K562 (cell line): ENCODE data around the gene NDRG4. TPM values are rescaled to one million over a fixed set of nuclear protein-coding genes. Genes with fewer than 3 reads are reported as not detected.
A peak's percentile ranks its signal among the peaks of the same experiment; 100 is the strongest.

Source experiments
- ATAC-seq: fragments of 200-7000 bp; cut with Tn5 transposase; 3 replicates; pipeline ENCODE4 v1.9.1; 2020; ENCODE audit warnings: moderate library complexity
- BruUV-seq: library from RNA; stranded (reverse); fragments of 400-500 nt; replicated peaks from 2 replicates; lab custom pipeline; 2021; lab: Mats Ljungman, UMichigan
- CTCF ChIA-PET: fragments of 300-600 bp; formaldehyde crosslinking; extraction: SDS; loops from one replicate; lab custom pipeline; 2021; ENCODE audit warnings: low intra/inter-chr PET ratio; lab: Yijun Ruan, JAX
- POLR2A ChIA-PET: fragments of 300-600, 350-650 bp; sonication (Branson Sonifier 250); formaldehyde crosslinking; extraction: SDS; loops from one replicate; lab custom pipeline; 2021; ENCODE audit warnings: antibody characterized with exemption, inconsistent platforms; lab: Yijun Ruan, JAX
- DNase-seq, 4 experiments: peaks; one replicate each; pipeline versions ENCODE4 v3.0.0 to v3.0.0-alpha.2; 2011 to 2018; ENCODE audit warnings: low spot score in 3 of 4, mixed read lengths in 3 of 4; ENCODE audit errors: extremely low read depth in 1 of 4
- FAIRE-seq: peaks from 2 replicates; lab custom pipeline; 2011; peaks lifted over from hg19 to GRCh38; lab: Jason Lieb, UNC
- H2AFZ ChIP-seq: 2 replicates; pipeline ENCODE4 v1.6.0; 2011; ENCODE audit warnings: low read depth, low read length, control low read depth, inconsistent platforms
- H3K27ac ChIP-seq: fragments of 200-600 bp; 3 replicates; pipeline ENCODE4 v1.8.0; 2011; ENCODE audit warnings: low read depth, mild to moderate bottlenecking, control low read depth, inconsistent platforms, low read length, moderate library complexity, mixed read lengths; ENCODE audit errors: extremely low read depth
- H3K27me3 ChIP-seq, 2 experiments: fragments of 300-600 bp in 1 of 2; 2 replicates in 1 of 2; 3 replicates in 1 of 2; pipeline versions ENCODE4 v1.6.0 to v1.8.0; 2011; ENCODE audit warnings: inconsistent platforms in 2 of 2, low read length in 2 of 2, mild to moderate bottlenecking in 1 of 2, mixed read lengths in 1 of 2, moderate library complexity in 1 of 2; ENCODE audit not compliant: control insufficient read depth in 2 of 2, insufficient read depth in 2 of 2
- H3K36me3 ChIP-seq: fragments of 300-600 bp; 3 replicates; pipeline ENCODE4 v1.8.0; 2011; ENCODE audit warnings: mild to moderate bottlenecking, low read length, inconsistent platforms; ENCODE audit not compliant: control insufficient read depth, insufficient read depth
- H3K4me1 ChIP-seq, 2 experiments: fragments of 200-600 bp in 1 of 2; replicated peaks in 1 of 2; 2 replicates in 1 of 2; 3 replicates in 1 of 2; pipeline versions ENCODE4 v1.5.1 to v1.8.0; 2011; ENCODE audit warnings: inconsistent platforms in 2 of 2, low read length in 2 of 2, mild to moderate bottlenecking in 1 of 2, mixed read lengths in 1 of 2, moderate library complexity in 1 of 2; ENCODE audit not compliant: control insufficient read depth in 2 of 2, insufficient read depth in 2 of 2
- H3K4me2 ChIP-seq: 2 replicates; pipeline ENCODE4 v1.6.1; 2011; ENCODE audit warnings: low read length, control low read depth, inconsistent platforms, mixed read lengths; ENCODE audit not compliant: insufficient read depth
- H3K4me3 ChIP-seq: fragments of 200-600 bp; sonication (generic), shearing (Covaris generic); 2 replicates; pipeline ENCODE4 v1.5.1; 2016; ENCODE audit warnings: control low read depth, inconsistent platforms
- H3K79me2 ChIP-seq: fragments of 200-600 bp; 3 replicates; pipeline ENCODE4 v1.8.0; 2011; ENCODE audit warnings: low read length, inconsistent platforms; ENCODE audit not compliant: control insufficient read depth, insufficient read depth
- H3K9ac ChIP-seq, 2 experiments: 2 replicates each; pipeline versions ENCODE4 v1.6.0 to v1.6.1; 2011; ENCODE audit warnings: low read depth in 2 of 2, low read length in 2 of 2, control low read depth in 1 of 2, inconsistent platforms in 1 of 2, mild to moderate bottlenecking in 1 of 2, mixed read lengths in 1 of 2; ENCODE audit not compliant: insufficient read depth in 1 of 2
- H3K9me1 ChIP-seq: one replicate; pipeline ENCODE4 v1.6.0; 2011; ENCODE audit warnings: inconsistent platforms, mild to moderate bottlenecking, low read length, moderate library complexity; ENCODE audit not compliant: control insufficient read depth, insufficient read depth
- H3K9me3 ChIP-seq: replicated peaks from 2 replicates; pipeline ENCODE4 v1.5.1; 2011; ENCODE audit warnings: low read depth, low read length, inconsistent platforms; ENCODE audit not compliant: control insufficient read depth, insufficient read depth
- H4K20me1 ChIP-seq: replicated peaks from 2 replicates; pipeline ENCODE4 v1.6.1; 2011; ENCODE audit warnings: low read length, inconsistent platforms, mixed read lengths; ENCODE audit not compliant: control insufficient read depth, insufficient read depth
- ADNP ChIP-seq: fragments of 200-800 bp; sonication (Bioruptor generic); IDR thresholded peaks from 2 replicates; pipeline ENCODE4 v1.6.1; 2016; ENCODE audit warnings: missing genetic modification characterization, missing compliant biosample characterization
- BRD9 ChIP-seq: fragments of 450-650 bp; IDR thresholded peaks from 2 replicates; pipeline ENCODE4 v1.6.1; 2018; ENCODE audit warnings: low read depth; ENCODE audit not compliant: partially characterized antibody
- FOXJ3 ChIP-seq: sonication (generic); formaldehyde crosslinking; IDR thresholded peaks from 2 replicates; pipeline ENCODE4 v1.4.0; 2020; ENCODE audit warnings: mild to moderate bottlenecking, missing genetic modification reagents
- KDM1A ChIP-seq, 2 experiments: fragments of 450-650 bp; IDR thresholded peaks; 2 replicates each; pipeline ENCODE4 v1.6.1; 2016; ENCODE audit warnings: mild to moderate bottlenecking in 2 of 2
- MEF2D ChIP-seq: conservative IDR thresholded peaks from 2 replicates; pipeline ENCODE4 v1.6.1; 2016; ENCODE audit warnings: low read depth, missing genetic modification characterization, missing compliant biosample characterization
- NFIC ChIP-seq: fragments of 450-650 bp; IDR thresholded peaks from 2 replicates; pipeline ENCODE4 v1.6.1; 2017; ENCODE audit warnings: mild to moderate bottlenecking, inconsistent platforms
- PTBP1 ChIP-seq: fragments of 200-400 bp; formaldehyde crosslinking; IDR thresholded peaks from 2 replicates; pipeline ENCODE4 v1.6.1; 2017; ENCODE audit warnings: low read depth, low read length
- RBM25 ChIP-seq: fragments of 200-400 bp; formaldehyde crosslinking; IDR thresholded peaks from 2 replicates; pipeline ENCODE4 v1.6.1; 2018; ENCODE audit warnings: low read length, low read depth, moderate library complexity; ENCODE audit not compliant: severe bottlenecking
- RBM34 ChIP-seq: fragments of 200-400 bp; formaldehyde crosslinking; IDR thresholded peaks from 2 replicates; pipeline ENCODE4 v1.6.1; 2018; ENCODE audit warnings: low read length, borderline replicate concordance; ENCODE audit not compliant: insufficient read depth
- RCOR1 ChIP-seq, 2 experiments: IDR thresholded peaks; 2 replicates each; pipeline ENCODE4 v1.6.1; 2012; ENCODE audit warnings: low read depth in 2 of 2, low read length in 2 of 2, borderline replicate concordance in 1 of 2, improper control_type of control experiment in 1 of 2
- RNF2 ChIP-seq: sonication (generic); IDR thresholded peaks from 2 replicates; pipeline ENCODE4 v1.6.1; 2016
- SMAD3 ChIP-seq: fragments of 450-650 bp; formaldehyde crosslinking; conservative IDR thresholded peaks from 2 replicates; pipeline ENCODE4 v1.4.0; 2020; ENCODE audit warnings: mild to moderate bottlenecking
- SMARCA5 ChIP-seq: fragments of 450-650 bp; IDR thresholded peaks from 2 replicates; pipeline ENCODE4 v1.6.1; 2016
- TEAD1 ChIP-seq, 2 experiments: fragments of 450-650 bp in 1 of 2; sonication (generic) in 1 of 2; formaldehyde crosslinking; IDR thresholded peaks; 2 replicates each; pipeline versions ENCODE4 v1.4.0 to v1.8.0; 2020 to 2022; ENCODE audit warnings: mild to moderate bottlenecking in 2 of 2, missing genetic modification reagents in 1 of 2
- ZFP36 ChIP-seq: fragments of 150-350 bp; IDR thresholded peaks from 2 replicates; pipeline ENCODE4 v1.6.1; 2018; ENCODE audit warnings: low read length, low read depth; ENCODE audit not compliant: partially characterized antibody
- ZNF23 ChIP-seq: fragments of 250-450 bp; sonication (Bioruptor Pico); IDR thresholded peaks from 2 replicates; pipeline ENCODE4 v1.4.0; 2020; ENCODE audit warnings: mild to moderate bottlenecking
- ZNF77 ChIP-seq: fragments of 250-450 bp; sonication (Bioruptor Pico); IDR thresholded peaks from 2 replicates; pipeline ENCODE4 v1.5.0; 2020
- WGBS: fragments of 100-300 bp; shearing (Covaris generic); methylation state at CpG from one replicate; pipeline ENCODE4 v1.1.6; 2016; ENCODE audit warnings: low coverage, mixed read lengths; ENCODE audit not compliant: insufficient coverage; ENCODE audit errors: missing lambda C conversion rate; 5-methylcytosine and 5-hydroxymethylcytosine counted together
- in situ Hi-C: fragments of 300-500 bp; cut with MboI; formaldehyde crosslinking; loops from 4 replicates; pipeline ENCODE4 v1.15.0; 2018; ENCODE audit warnings: inconsistent platforms, mixed read lengths
- intact Hi-C: fragments of 100-400 bp; cut with micrococcal nuclease; formaldehyde crosslinking; loops from 2 replicates; pipeline ENCODE4 v1.14.2; 2022
- polyA plus RNA-seq, 8 experiments: library from polyadenylated mRNA; depleted of rRNA in 4 of 8; stranded (reverse) in 5 of 8; unstranded in 3 of 8; fragments of >200 nt; fragmentation: Nextera tagmentation in 2 of 8; fragmentation: Illumina TruSeq in 1 of 8; extraction: Ambion mirVana in 2 of 8; extraction: Trizol in 1 of 8; gene quantifications; 2 replicates each; pipeline versions ENCODE4 v1.2.1 to v1.2.3, GENCODE V29; 2011 to 2014; ENCODE audit warnings: inconsistent platforms in 1 of 8, missing spikeins in 1 of 8
- total RNA-seq, 7 experiments: library from RNA; depleted of rRNA in 6 of 7; stranded (reverse); fragments of >200 nt in 6 of 7; fragmentation: Illumina TruSeq in 2 of 7; extraction: Trizol in 2 of 7; gene quantifications; 2 replicates each; pipeline versions ENCODE4 v1.2.1 to v1.2.3, GENCODE V29; 2011 to 2021; ENCODE audit warnings: low replicate concordance in 1 of 7
- TF ChIP-seq, protein P1 (sequence below): fragments of 250-450 bp; sonication (Bioruptor Pico); IDR thresholded peaks from 2 replicates; pipeline ENCODE4 v1.4.0; 2020; ENCODE audit warnings: borderline replicate concordance
- TF ChIP-seq, protein P2 (sequence below): fragments of 250-450 bp; sonication (Bioruptor Pico); IDR thresholded peaks from 2 replicates; pipeline ENCODE4 v1.8.0; 2022; ENCODE audit warnings: inconsistent platforms, mild to moderate bottlenecking, moderate library complexity, borderline replicate concordance

NDRG4 gene
- total and polyA plus RNA-seq, 9 of the 15 experiments (the other 6 are each of a cell fraction or from before 2014, with no cell fraction given): 0.06 to 0.95 (median 0.28) TPM

DNA sequence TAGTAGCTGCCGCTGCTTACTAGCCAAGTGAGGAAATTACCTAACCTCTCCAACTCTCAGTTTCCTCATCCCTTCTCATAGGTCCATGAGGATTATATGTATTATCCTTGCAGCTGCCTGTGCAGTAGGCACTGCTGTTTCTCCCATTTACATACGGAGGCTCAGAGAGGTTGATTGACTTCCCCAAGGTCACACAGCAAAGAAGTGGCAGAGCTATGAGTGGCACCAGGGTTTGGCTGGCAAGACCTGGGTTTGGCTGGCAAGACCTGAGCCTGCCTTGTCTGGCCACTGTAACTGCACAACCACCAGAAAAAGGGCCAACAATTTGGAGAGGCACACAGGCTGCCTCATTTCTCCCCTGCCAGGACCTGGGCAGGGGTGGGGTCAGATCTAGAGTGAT lies 2.5 kb upstream of the NDRG4 start:
- no TSS peak for BruUV-seq
- no peak overlapping the region for H3K4me2 ChIP-seq
- H3K27ac ChIP-seq: no peak overlapping the region
- H4K20me1 ChIP-seq: peaks cover 20% of the 10 kb centered on the region; the same call in 1 of the 2 replicates
- WGBS: 38% methylated on average over 2 of the region's 2 CpGs
- H3K79me2 ChIP-seq: no peaks in the 10 kb centered on the region
- intact Hi-C loops: loop anchor here (5.0 kb wide), 2 partner anchors 165 to 260 kb away; no protein-coding TSS in a partner anchor
- no peak overlapping the region for H3K4me3 ChIP-seq
- H3K27me3 ChIP-seq: peaks cover 0 to 19% of the 10 kb centered on the region in 2 experiments; a peak in 3 of 5 replicates
- H3K9ac ChIP-seq: no peak overlapping the region
- no peaks in the 10 kb centered on the region for H3K9me3 ChIP-seq
- in situ Hi-C loops: no loop called here
- ATAC-seq (no peak), FAIRE-seq (no peak), DNase-seq (no peak)
- CTCF ChIA-PET: no interaction called here
- peaks cover 2% of the 10 kb centered on the region for H3K9me1 ChIP-seq
- POLR2A ChIA-PET: interaction anchor here (0.7 to 1.5 kb wide), 2 partner anchors 9 to 684 kb away, joined by 4 read pairs; no protein-coding TSS in a partner anchor
- no peaks in the 10 kb centered on the region for H3K36me3 ChIP-seq
- peaks cover 3 to 56% of the 10 kb centered on the region in 2 experiments; a peak in 4 of 5 replicates for H3K4me1 ChIP-seq
- no peak overlapping the region for H2AFZ ChIP-seq
- peak; percentile 59 for TF ChIP-seq NFIC
- TF ChIP-seq, protein P1, sequence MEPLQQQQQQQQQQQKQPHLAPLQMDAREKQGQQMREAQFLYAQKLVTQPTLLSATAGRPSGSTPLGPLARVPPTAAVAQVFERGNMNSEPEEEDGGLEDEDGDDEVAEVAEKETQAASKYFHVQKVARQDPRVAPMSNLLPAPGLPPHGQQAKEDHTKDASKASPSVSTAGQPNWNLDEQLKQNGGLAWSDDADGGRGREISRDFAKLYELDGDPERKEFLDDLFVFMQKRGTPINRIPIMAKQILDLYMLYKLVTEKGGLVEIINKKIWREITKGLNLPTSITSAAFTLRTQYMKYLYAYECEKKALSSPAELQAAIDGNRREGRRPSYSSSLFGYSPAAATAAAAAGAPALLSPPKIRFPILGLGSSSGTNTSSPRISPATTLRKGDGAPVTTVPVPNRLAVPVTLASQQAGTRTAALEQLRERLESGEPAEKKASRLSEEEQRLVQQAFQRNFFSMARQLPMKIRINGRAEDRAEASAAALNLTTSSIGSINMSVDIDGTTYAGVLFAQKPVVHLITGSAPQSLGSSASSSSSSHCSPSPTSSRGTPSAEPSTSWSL (CRISPR knock-in tag): no peak
- TF ChIP-seq ZFP36: peak; percentile 89
- TF ChIP-seq RNF2: no peak
- no peak for TF ChIP-seq MEF2D (tag)
- TF ChIP-seq RCOR1 (IDR thresholded peaks at IDR 0.05; ENCODE audit: borderline replicate concordance in 1 of 2, low read depth in 2 of 2, low read length in 2 of 2): peak in 1 of 2 experiments; percentile 36; a peak in 1 of 4 replicates
- TF ChIP-seq RBM34: no peak
- no peak for TF ChIP-seq ZNF77 (CRISPR knock-in tag)
- TF ChIP-seq ADNP (tag): 0 out of 2 replicates have a peak, but pooled peaks have one; percentile 54
- TF ChIP-seq RBM25: peak; percentile 93
- TF ChIP-seq KDM1A (IDR thresholded peaks at IDR 0.05): peak; percentile 9 to 29; a peak in 1 of 4 replicates
- no peak for TF ChIP-seq ZNF23 (CRISPR knock-in tag)
- TF ChIP-seq, protein P2, sequence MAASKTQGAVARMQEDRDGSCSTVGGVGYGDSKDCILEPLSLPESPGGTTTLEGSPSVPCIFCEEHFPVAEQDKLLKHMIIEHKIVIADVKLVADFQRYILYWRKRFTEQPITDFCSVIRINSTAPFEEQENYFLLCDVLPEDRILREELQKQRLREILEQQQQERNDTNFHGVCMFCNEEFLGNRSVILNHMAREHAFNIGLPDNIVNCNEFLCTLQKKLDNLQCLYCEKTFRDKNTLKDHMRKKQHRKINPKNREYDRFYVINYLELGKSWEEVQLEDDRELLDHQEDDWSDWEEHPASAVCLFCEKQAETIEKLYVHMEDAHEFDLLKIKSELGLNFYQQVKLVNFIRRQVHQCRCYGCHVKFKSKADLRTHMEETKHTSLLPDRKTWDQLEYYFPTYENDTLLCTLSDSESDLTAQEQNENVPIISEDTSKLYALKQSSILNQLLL (CRISPR knock-in tag): no peak
- no peak for TF ChIP-seq TEAD1 (CRISPR knock-in tag; IDR thresholded peaks at IDR 0.05)
- no peak for TF ChIP-seq FOXJ3 (CRISPR knock-in tag)
- no peak for TF ChIP-seq SMAD3 (CRISPR knock-in tag)
- TF ChIP-seq SMARCA5: peak; percentile 82
- 0 out of 2 replicates have a peak, but pooled peaks have one; percentile 59 for TF ChIP-seq PTBP1
- TF ChIP-seq BRD9: peak; percentile 26
